ENCODE data around the gene NIBAN1.

DNA sequence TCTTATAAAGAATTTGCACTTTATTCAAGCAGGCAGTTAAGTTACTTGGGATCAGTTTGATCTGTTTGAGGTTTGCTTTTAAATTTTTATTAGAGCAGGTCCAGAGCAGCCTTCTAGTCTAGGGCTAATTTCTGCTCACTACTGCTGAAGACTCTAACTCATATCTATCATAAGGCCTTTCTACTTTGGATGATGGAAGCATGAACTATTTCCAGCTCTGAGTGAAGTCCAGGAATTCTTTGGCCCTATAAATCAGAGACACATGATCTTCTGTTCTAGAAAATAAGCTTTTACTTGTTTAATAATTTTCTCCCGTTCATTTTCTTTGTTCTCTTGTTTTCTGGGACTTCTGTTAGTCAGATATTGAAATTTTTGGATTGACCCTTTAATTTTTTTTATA, 14.7 kb downstream of the NIBAN1 start:
- TF ChIP-seq POLR2A (IDR thresholded peaks at IDR 0.05; ENCODE audit: low read length) (no peak), GATA1 (IDR thresholded peaks at IDR 0.05; ENCODE audit: low read depth, low read length) (no peak)

Measured in erythroblast (primary cell).